NB4 (cell line): Measurements from ENCODE around the gene EMCN.
A peak's percentile ranks its signal among the peaks of the same experiment; 100 is the strongest.

Experiments
- DNase-seq: peaks from one replicate; pipeline ENCODE4 v3.0.0; 2010; ENCODE audit warnings: low read depth
- H3K4me3 ChIP-seq: one replicate; pipeline ENCODE4 v1.5.1; 2011; ENCODE audit warnings: mild to moderate bottlenecking, low read depth, low read length, moderate library complexity
- CTCF ChIP-seq: IDR thresholded peaks from one replicate; pipeline ENCODE4 v1.5.1; 2012; ENCODE audit warnings: low read depth, low read length
- MYC ChIP-seq: IDR thresholded peaks from 2 replicates; pipeline ENCODE4 v1.6.1; 2011; ENCODE audit warnings: low read depth, low read length
- POLR2A ChIP-seq: IDR thresholded peaks from 2 replicates; pipeline ENCODE4 v1.6.1; 2011; ENCODE audit warnings: mild to moderate bottlenecking; ENCODE audit not compliant: insufficient read length; ENCODE audit errors: extremely low read depth
- TF ChIP-seq, protein P1 (sequence below): IDR thresholded peaks from 2 replicates; pipeline ENCODE4 v1.6.1; 2011; ENCODE audit warnings: low read depth, low read length

Gene EMCN

DNA sequence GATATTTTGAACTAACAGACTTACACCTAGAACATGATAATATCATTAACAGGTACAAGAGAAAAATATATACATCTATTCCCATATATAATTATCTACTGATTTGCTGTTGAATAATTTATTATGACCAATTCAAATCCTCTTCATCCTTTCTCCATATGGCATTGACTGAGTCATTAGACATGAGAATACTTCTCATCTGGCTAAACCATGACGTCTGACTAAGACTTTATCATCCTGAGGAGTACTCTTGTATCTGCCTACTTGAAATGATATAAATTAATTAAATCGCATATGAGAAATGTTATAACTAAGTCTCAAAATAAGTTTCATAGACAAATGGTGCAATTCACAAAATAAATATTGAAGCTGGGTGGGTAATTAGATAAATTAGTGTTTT lies 67.4 kb downstream of the EMCN start:
- H3K4me3 ChIP-seq, result no peak overlapping the region
- no peak for DNase-seq
- TF ChIP-seq, protein P1, sequence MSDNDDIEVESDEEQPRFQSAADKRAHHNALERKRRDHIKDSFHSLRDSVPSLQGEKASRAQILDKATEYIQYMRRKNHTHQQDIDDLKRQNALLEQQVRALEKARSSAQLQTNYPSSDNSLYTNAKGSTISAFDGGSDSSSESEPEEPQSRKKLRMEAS, result no peak
- TF ChIP-seq CTCF, result no peak

DNA sequence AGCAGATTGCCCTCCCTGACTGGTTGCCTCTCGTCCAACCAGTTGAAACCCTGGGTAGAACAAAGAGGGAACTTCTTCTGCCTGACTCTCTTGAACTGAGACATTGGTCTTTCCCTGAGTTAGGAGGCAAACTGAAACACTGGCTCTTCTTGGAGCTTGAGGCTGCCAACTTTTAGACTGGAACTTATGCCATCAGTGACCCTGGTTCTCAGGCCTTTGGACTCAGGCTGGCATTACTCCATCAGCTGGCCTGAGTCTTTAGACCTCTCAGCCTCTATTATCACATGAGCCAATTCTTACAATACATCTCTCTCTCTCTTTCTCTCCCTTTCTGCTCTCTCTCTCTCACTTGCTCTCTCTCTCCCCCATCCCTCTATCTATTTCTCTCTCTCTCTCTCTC lies 86.4 kb downstream of the EMCN start:
- no peak overlapping the region for H3K4me3 ChIP-seq
- TF ChIP-seq, protein P1, result no peak
- TF ChIP-seq POLR2A (no peak), CTCF (no peak), MYC (no peak)
- DNase-seq, result peak; percentile 1

DNA sequence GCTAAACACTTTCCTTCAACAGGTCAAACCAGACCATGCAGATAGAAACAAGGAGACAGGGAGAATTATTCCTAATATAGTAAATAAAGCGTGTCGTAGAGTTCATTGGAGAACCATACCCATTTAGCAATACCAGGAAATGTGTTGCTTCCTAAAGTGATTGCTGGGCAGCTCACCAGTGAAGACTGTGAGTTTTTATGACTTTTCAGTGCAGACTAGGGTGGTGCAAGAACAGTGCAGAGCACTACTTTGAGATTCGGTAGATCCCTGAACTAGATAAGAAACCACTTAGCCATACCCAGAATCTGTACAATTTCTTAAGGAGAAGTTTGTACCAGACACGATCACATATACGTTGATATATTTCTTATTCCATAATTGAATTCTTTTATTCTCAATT lies 87.4 kb downstream of the EMCN start:
- no peak for TF ChIP-seq POLR2A
- TF ChIP-seq MYC, result no peak
- no peak for TF ChIP-seq CTCF
- TF ChIP-seq, protein P1, result no peak
- DNase-seq, result peak; percentile 76
- H3K4me3 ChIP-seq, result no peak overlapping the region

DNA sequence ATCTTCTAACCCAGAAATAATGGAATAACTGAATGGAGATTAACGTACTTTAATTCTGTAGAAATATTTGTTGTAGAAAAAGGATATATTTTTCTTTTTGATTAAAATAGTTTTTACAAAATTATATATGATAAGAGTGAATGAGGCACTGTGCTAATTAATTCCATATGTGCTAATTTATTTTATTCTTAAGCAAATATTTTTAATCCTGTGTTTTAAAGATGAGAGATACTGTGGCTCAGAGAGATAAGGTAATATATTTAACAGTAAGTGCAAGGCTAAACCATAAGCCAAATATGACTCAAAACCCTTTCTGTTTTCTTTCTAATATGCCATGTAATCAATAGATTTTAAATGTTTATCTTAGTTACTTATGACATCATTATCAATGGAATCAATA lies 88.2 kb downstream of the EMCN start:
- no peak overlapping the region for H3K4me3 ChIP-seq
- TF ChIP-seq POLR2A, result no peak
- no peak for TF ChIP-seq CTCF
- TF ChIP-seq MYC, result no peak
- TF ChIP-seq, protein P1, result no peak
- no peak for DNase-seq

- H3K4me3 ChIP-seq, result no peak overlapping the region
- TF ChIP-seq MYC (no peak), CTCF (no peak), POLR2A (no peak)
- TF ChIP-seq, protein P1, result no peak
- peak; percentile 73 for DNase-seq
Observed at GRCh38 chr4:100428051-100428450, 89.8 kb downstream of the EMCN start.

- H3K4me3 ChIP-seq, result no peak overlapping the region
- TF ChIP-seq CTCF, result no peak
- no peak for TF ChIP-seq MYC
- TF ChIP-seq, protein P1, result no peak
- no peak for TF ChIP-seq POLR2A
- DNase-seq, result no peak
Observed at GRCh38 chr4:100424376-100424775, 93.4 kb downstream of the EMCN start.
